IMR-90 (cell line): ENCODE measurements around the gene MACC1. TPM values are rescaled to one million over a fixed set of nuclear protein-coding genes. Genes with fewer than 3 reads are reported as not detected.

Experiments
- ATAC-seq: fragments of 200-7000 bp; cut with Tn5 transposase; 2 replicates; pipeline ENCODE4 v1.9.1; 2020; ENCODE audit warnings: low read depth, mild to moderate bottlenecking, moderate library complexity
- BruUV-seq: library from RNA; stranded (reverse); fragments of 400-500 nt; replicated peaks from 2 replicates; lab custom pipeline; 2021; lab: Mats Ljungman, UMichigan
- CTCF ChIA-PET: fragments of 300-600 bp; formaldehyde crosslinking; extraction: SDS; loops from one replicate; lab custom pipeline; 2021; ENCODE audit warnings: antibody characterized with exemption; lab: Yijun Ruan, JAX
- POLR2A ChIA-PET: fragments of 300-600 bp; sonication (Branson Sonifier 250); formaldehyde crosslinking; loops from one replicate; lab custom pipeline; 2022; ENCODE audit warnings: antibody characterized with exemption; ENCODE audit not compliant: unreplicated experiment; lab: Charles Lee
- DNase-seq: peaks from one replicate; pipeline ENCODE4 v3.0.0; 2013
- H2AFZ ChIP-seq: replicated peaks from 2 replicates; pipeline ENCODE3; 2013; ENCODE audit warnings: low read length, mild to moderate bottlenecking; ENCODE audit not compliant: poor library complexity
- H2AK5ac ChIP-seq: 2 replicates; pipeline ENCODE4 v1.6.1; 2013; ENCODE audit warnings: low read depth, low read length, inconsistent platforms
- H2AK9ac ChIP-seq: replicated peaks from 2 replicates; pipeline ENCODE3; 2013; ENCODE audit warnings: mild to moderate bottlenecking, low read depth, low read length, moderate library complexity; ENCODE audit not compliant: poor library complexity
- H2BK120ac ChIP-seq: 2 replicates; pipeline ENCODE4 v1.6.1; 2013; ENCODE audit warnings: low read depth, low read length, inconsistent platforms
- H2BK15ac ChIP-seq: 3 replicates; pipeline ENCODE4 v1.6.1; 2013; ENCODE audit warnings: low read depth, low read length, inconsistent platforms
- H2BK20ac ChIP-seq: 2 replicates; pipeline ENCODE4 v1.6.1; 2013; ENCODE audit warnings: low read depth, mild to moderate bottlenecking, inconsistent platforms, low read length, moderate library complexity
- H2BK5ac ChIP-seq: 2 replicates; pipeline ENCODE4 v1.6.1; 2013; ENCODE audit warnings: mild to moderate bottlenecking, low read depth, low read length, inconsistent platforms; ENCODE audit not compliant: poor library complexity, severe bottlenecking
- H3K14ac ChIP-seq: replicated peaks from 2 replicates; pipeline ENCODE4 v1.6.1; 2013; ENCODE audit warnings: low read depth, low read length, inconsistent platforms
- H3K18ac ChIP-seq: 2 replicates; pipeline ENCODE4 v1.6.1; 2013; ENCODE audit warnings: low read depth, low read length, control low read depth
- H3K23ac ChIP-seq: 2 replicates; pipeline ENCODE4 v1.6.1; 2013; ENCODE audit warnings: low read depth, low read length, inconsistent platforms
- H3K27ac ChIP-seq: 2 replicates; pipeline ENCODE4 v1.5.1; 2013; ENCODE audit warnings: mild to moderate bottlenecking, control low read depth, low read length; ENCODE audit not compliant: insufficient read depth
- H3K27me3 ChIP-seq: 2 replicates; pipeline ENCODE4 v1.6.1; 2013; ENCODE audit warnings: low read length; ENCODE audit not compliant: control insufficient read depth, insufficient read depth
- H3K36me3 ChIP-seq: 2 replicates; pipeline ENCODE4 v1.6.1; 2013; ENCODE audit warnings: low read length, mixed read lengths; ENCODE audit not compliant: control insufficient read depth, insufficient read depth
- H3K4ac ChIP-seq: 2 replicates; pipeline ENCODE4 v1.6.1; 2013; ENCODE audit warnings: low read depth, low read length, inconsistent platforms
- H3K4me1 ChIP-seq: 2 replicates; pipeline ENCODE4 v1.6.1; 2013; ENCODE audit warnings: low read length, mixed read lengths; ENCODE audit not compliant: control insufficient read depth, insufficient read depth
- H3K4me2 ChIP-seq: 2 replicates; pipeline ENCODE4 v1.6.1; 2013; ENCODE audit warnings: low read depth, mild to moderate bottlenecking, control low read depth, low read length, moderate library complexity
- H3K4me3 ChIP-seq: 2 replicates; pipeline ENCODE4 v1.5.1; 2013; ENCODE audit warnings: low read depth, mild to moderate bottlenecking, control low read depth, low read length, moderate library complexity; ENCODE audit not compliant: insufficient read depth
- H3K56ac ChIP-seq: 2 replicates; pipeline ENCODE4 v1.6.1; 2013; ENCODE audit warnings: low read length, inconsistent platforms; ENCODE audit not compliant: insufficient read depth; ENCODE audit errors: extremely low read depth
- H3K79me1 ChIP-seq, 2 experiments: 2 replicates each; pipeline ENCODE4 v1.6.1; 2013; ENCODE audit warnings: low read length in 2 of 2, inconsistent platforms in 1 of 2, low read depth in 1 of 2
- H3K9ac ChIP-seq: 2 replicates; pipeline ENCODE4 v1.6.1; 2013; ENCODE audit warnings: low read depth, low read length, control low read depth
- H3K9me1 ChIP-seq: 2 replicates; pipeline ENCODE4 v1.6.1; 2013; ENCODE audit warnings: low read length, inconsistent platforms; ENCODE audit not compliant: insufficient read depth
- H3K9me3 ChIP-seq: 2 replicates; pipeline ENCODE4 v1.6.1; 2013; ENCODE audit warnings: low read length; ENCODE audit not compliant: control insufficient read depth, insufficient read depth
- H4K20me1 ChIP-seq: 2 replicates; pipeline ENCODE4 v1.6.1; 2013; ENCODE audit warnings: low read length, inconsistent platforms; ENCODE audit not compliant: insufficient read depth
- H4K5ac ChIP-seq: 2 replicates; pipeline ENCODE4 v1.6.1; 2013; ENCODE audit warnings: mild to moderate bottlenecking, low read depth, low read length, control low read depth
- H4K8ac ChIP-seq, 2 experiments: 2 replicates each; pipeline ENCODE4 v1.6.1; 2013; ENCODE audit warnings: low read depth in 2 of 2, low read length in 2 of 2, control low read depth in 1 of 2, inconsistent platforms in 1 of 2
- H4K91ac ChIP-seq: 2 replicates; pipeline ENCODE4 v1.6.1; 2013; ENCODE audit warnings: low read depth, low read length, inconsistent platforms; ENCODE audit not compliant: insufficient read depth
- CEBPB ChIP-seq: IDR thresholded peaks from 2 replicates; pipeline ENCODE4 v1.6.1; 2012; ENCODE audit warnings: low read depth, low read length, improper control_type of control experiment
- POLR2A ChIP-seq: IDR thresholded peaks from 2 replicates; pipeline ENCODE4 v1.6.1; 2012; ENCODE audit warnings: mild to moderate bottlenecking, low read depth, low read length
- WGBS, 2 experiments: methylation state at CpG; one replicate each; pipeline versions ENCODE4 v1.1.5 to v1.1.7; 2013; ENCODE audit warnings: missing lambda C conversion rate in 2 of 2; ENCODE audit not compliant: insufficient read length in 1 of 2; ENCODE audit errors: extremely low coverage in 2 of 2; 5-methylcytosine and 5-hydroxymethylcytosine counted together
- dilution Hi-C: fragments of 300-500 bp; cut with HindIII; formaldehyde crosslinking; loops from one replicate; pipeline ENCODE4 v1.14.3; 2018; ENCODE audit warnings: low sequenced_read_pairs; ENCODE audit not compliant: unreplicated experiment
- in situ Hi-C: fragments of 300-500 bp; cut with MboI; formaldehyde crosslinking; loops from 3 replicates; pipeline ENCODE4 v1.14.3; 2019; ENCODE audit warnings: low sequenced_read_pairs, inconsistent platforms, mixed read lengths
- intact Hi-C: fragments of 100-400 bp; cut with micrococcal nuclease; formaldehyde crosslinking; loops from 2 replicates; pipeline ENCODE4 v1.10.0; 2022
- polyA plus RNA-seq, 3 experiments: library from polyadenylated mRNA; depleted of rRNA; stranded (reverse); fragments of >200 nt; gene quantifications; 2 replicates each; pipeline ENCODE4 v1.2.3, GENCODE V29; 2012; ENCODE audit warnings: low replicate concordance in 1 of 3
- total RNA-seq: library from RNA; depleted of rRNA; stranded (reverse); fragments of >200 nt; gene quantifications from 2 replicates; pipeline ENCODE4 v1.2.3, GENCODE V29; 2012

Gene MACC1
- total and polyA plus RNA-seq, 2 of the 4 experiments (the other 2 are of a cell fraction) = under 0.01 TPM; not detected in 1

DNA sequence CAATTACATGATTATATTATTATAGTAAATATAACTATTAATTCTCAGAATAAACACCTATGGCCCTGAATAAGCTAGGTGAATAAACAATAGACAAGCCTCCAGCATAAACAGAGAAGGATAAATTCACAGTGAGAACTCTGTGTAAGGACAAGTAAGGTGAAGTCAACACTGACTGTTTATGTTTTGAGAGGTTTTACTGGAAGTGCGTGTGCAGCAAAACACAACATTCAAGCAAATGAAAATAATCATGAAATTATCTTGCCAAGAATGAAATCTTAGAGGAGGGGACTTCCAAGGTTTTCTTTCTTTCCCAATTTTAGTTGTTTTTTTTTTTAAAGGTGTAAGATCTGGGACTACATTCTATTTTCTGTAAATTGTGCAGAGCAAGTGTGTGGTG, 112.5 kb downstream of the MACC1 start:
- no peak overlapping the region for H2BK15ac ChIP-seq
- H2AFZ ChIP-seq = no peak overlapping the region
- H3K79me1 ChIP-seq = no peaks in the 10 kb centered on the region
- TF ChIP-seq POLR2A (no peak), CEBPB (no peak)
- H3K4ac ChIP-seq = no peak overlapping the region
- no peak overlapping the region for H3K9ac ChIP-seq
- H3K27ac ChIP-seq = no peak overlapping the region
- H3K4me3 ChIP-seq = no peak overlapping the region
- H3K18ac ChIP-seq = no peak overlapping the region
- dilution Hi-C loops = no loop called here
- BruUV-seq = no TSS peak
- no peak overlapping the region for H4K8ac ChIP-seq
- H2BK5ac ChIP-seq = no peak overlapping the region
- H3K4me1 ChIP-seq = no peaks in the 10 kb centered on the region
- CTCF ChIA-PET = no interaction called here
- no peak overlapping the region for H2BK120ac ChIP-seq
- no peaks in the 10 kb centered on the region for H3K36me3 ChIP-seq
- H2AK9ac ChIP-seq = no peak overlapping the region
- H4K20me1 ChIP-seq = no peaks in the 10 kb centered on the region
- H3K4me2 ChIP-seq = no peak overlapping the region
- in situ Hi-C loops = no loop called here
- POLR2A ChIA-PET = no interaction called here
- no peak overlapping the region for H4K91ac ChIP-seq
- H3K14ac ChIP-seq = no peak overlapping the region
- H3K27me3 ChIP-seq = no peaks in the 10 kb centered on the region
- no peak overlapping the region for H2AK5ac ChIP-seq
- no peaks in the 10 kb centered on the region for H3K9me1 ChIP-seq
- WGBS, 2 experiments = no CpG with 5 or more reads among the region's 1 CpG
- H3K56ac ChIP-seq = no peak overlapping the region
- H3K9me3 ChIP-seq = no peaks in the 10 kb centered on the region
- H2BK20ac ChIP-seq = no peak overlapping the region
- no peak overlapping the region for H3K23ac ChIP-seq
- no peak for ATAC-seq
- no peak overlapping the region for H4K5ac ChIP-seq
- intact Hi-C loops = no loop called here
- DNase-seq = no peak
